Body of pancreas (tissue), 4 donors: ENCODE data around the gene COX4I1.

Experiments
- CTCF ChIP-seq, 7 experiments: fragments of 450-650 bp in 4 of 7; fragments of 200-600 bp in 3 of 7; sonication (generic) in 3 of 7; IDR thresholded peaks; one replicate each; pipeline ENCODE4 v1.5.1; 2016 to 2019; ENCODE audit warnings: antibody characterized with exemption in 7 of 7
- POLR2A ChIP-seq, 3 donors: fragments of 450-650 bp; IDR thresholded peaks; one replicate each; pipeline ENCODE4 v1.6.1; 2016; ENCODE audit warnings: antibody characterized with exemption in 3 of 3, mild to moderate bottlenecking in 2 of 3

- TF ChIP-seq POLR2A (IDR thresholded peaks at IDR 0.05) (no peak), CTCF (IDR thresholded peaks at IDR 0.05) (no peak)
Observed at GRCh38 chr16:85842848-85843247, 43.4 kb downstream of the COX4I1 start.
